ENCODE results near the gene PUS1. TPM values are rescaled to one million over a fixed set of nuclear protein-coding genes. Genes with fewer than 3 reads are reported as not detected.

The PUS1 gene
- total RNA-seq, 1 experiment from 2014 or later, result 74.0 TPM

- H3K9me2 ChIP-seq (replicated peaks; ENCODE audit: low read length), result no peaks in the 10 kb centered on the region
- no peaks in the 10 kb centered on the region for H3F3A ChIP-seq (ENCODE audit: low read length, unreplicated experiment)
- peaks cover 42% of the 10 kb centered on the region for H3K79me2 ChIP-seq (ENCODE audit: low read length)
- peaks cover 3% of the 10 kb centered on the region; the same call in 1 of the 2 replicates for H3K36me3 ChIP-seq (ENCODE audit: low read depth, low read length)
- H3K9ac ChIP-seq (ENCODE audit: low read length), result no peak overlapping the region
- H4K20me1 ChIP-seq (ENCODE audit: low read length), result peaks cover 6% of the 10 kb centered on the region; the same call in 1 of the 2 replicates
- POLR2A ChIA-PET (ENCODE audit: unreplicated experiment), result no interaction called here
- intact Hi-C loops (cut with micrococcal nuclease), result no loop called here
- TF ChIP-seq CTCF (conservative IDR thresholded peaks at IDR 0.05; ENCODE audit: low read depth, low read length), result no peak
- no peak for TF ChIP-seq EZH2 (IDR thresholded peaks at IDR 0.05; ENCODE audit: low read length, unreplicated experiment)
- no peak for TF ChIP-seq EZH2phosphoT487 (IDR thresholded peaks at IDR 0.05; ENCODE audit: borderline replicate concordance, low read length)
- H3K4me3 ChIP-seq (ENCODE audit: low read length), result no peak overlapping the region
- no peak overlapping the region for H2AFZ ChIP-seq (ENCODE audit: low read length)
- H3K4me1 ChIP-seq (ENCODE audit: insufficient read depth, low read length), result no peaks in the 10 kb centered on the region
- no TSS peak for BruUV-seq (replicated peaks)
- no peak overlapping the region for H3K4me2 ChIP-seq (ENCODE audit: low read length)
- CTCF ChIA-PET, result no interaction called here
- no peaks in the 10 kb centered on the region for H3K27me3 ChIP-seq (ENCODE audit: low read length)
- ATAC-seq, result no peak
- no peaks in the 10 kb centered on the region for H3K9me3 ChIP-seq (ENCODE audit: low read length)
- H3K27ac ChIP-seq (ENCODE audit: low read length), result no peak overlapping the region
- DNase-seq, result no peak
Observed at GRCh38 chr12:131903270-131904255, 25.5 kb upstream of the PUS1 start.

- Histone ChIP-seq H3K4me2 (ENCODE audit: low read length) (no peak overlapping the region), H3K36me3 (ENCODE audit: low read depth, low read length) (peaks cover 7% of the 10 kb centered on the region), H3F3A (ENCODE audit: low read length, unreplicated experiment) (no peaks in the 10 kb centered on the region), H3K27ac (ENCODE audit: low read length) (no peak overlapping the region), H3K27me3 (ENCODE audit: low read length) (no peaks in the 10 kb centered on the region), H3K4me1 (ENCODE audit: insufficient read depth, low read length) (no peaks in the 10 kb centered on the region), H3K9me2 (replicated peaks; ENCODE audit: low read length) (no peaks in the 10 kb centered on the region), H3K79me2 (ENCODE audit: low read length) (peaks cover 38% of the 10 kb centered on the region), H3K9ac (ENCODE audit: low read length) (no peak overlapping the region), H4K20me1 (ENCODE audit: low read length) (peaks cover 6% of the 10 kb centered on the region; the same call in 1 of the 2 replicates), H2AFZ (ENCODE audit: low read length) (no peak overlapping the region), H3K4me3 (ENCODE audit: low read length) (no peak overlapping the region), H3K9me3 (ENCODE audit: low read length) (no peaks in the 10 kb centered on the region)
- TF ChIP-seq CTCF (conservative IDR thresholded peaks at IDR 0.05; ENCODE audit: low read depth, low read length), result no peak
- no peak for TF ChIP-seq EZH2 (IDR thresholded peaks at IDR 0.05; ENCODE audit: low read length, unreplicated experiment)
- no peak for TF ChIP-seq EZH2phosphoT487 (IDR thresholded peaks at IDR 0.05; ENCODE audit: borderline replicate concordance, low read length)
- CTCF ChIA-PET, result no interaction called here
- BruUV-seq (replicated peaks), result no TSS peak
- ATAC-seq (no peak), DNase-seq (no peak)
- POLR2A ChIA-PET (ENCODE audit: unreplicated experiment), result no interaction called here
- intact Hi-C loops (cut with micrococcal nuclease), result no loop called here
Observed at GRCh38 chr12:131904346-131904745, 24.7 kb upstream of the PUS1 start.
